ENCODE data around the gene RASSF6. TPM values are rescaled to one million over a fixed set of nuclear protein-coding genes. Genes with fewer than 3 reads are reported as not detected.

Gene RASSF6
- total and polyA plus RNA-seq, 3 experiments from 2014 or later: not detected

- peaks cover 4 to 7% of the 10 kb centered on the region in 2 donors for H3K27me3 Mint-ChIP-seq
- H3K4me1 ChIP-seq (ENCODE audit: insufficient read depth, low read length): no peaks in the 10 kb centered on the region
- H3K27ac ChIP-seq (ENCODE audit: low read depth, low read length): no peak overlapping the region
- H3K4me1 Mint-ChIP-seq: no peaks in the 10 kb centered on the region
- H3K36me3 ChIP-seq (ENCODE audit: insufficient read depth, low read length): no peaks in the 10 kb centered on the region
- peaks cover 0 to 3% (median 0%) of the 10 kb centered on the region in 5 donors for H3K9me3 Mint-ChIP-seq
- no peak overlapping the region for H3K4me3 Mint-ChIP-seq
- peaks cover 0 to 1% (median 0%) of the 10 kb centered on the region in 3 donors for H3K36me3 Mint-ChIP-seq
- CTCF ChIA-PET: no interaction called here
- no peak overlapping the region for H3K4me3 ChIP-seq (ENCODE audit: low read length)
- no peak for DNase-seq
- no peaks in the 10 kb centered on the region for H3K9me3 ChIP-seq (ENCODE audit: low read length)
- H3K27ac Mint-ChIP-seq: no peak overlapping the region
- no peaks in the 10 kb centered on the region for H3K27me3 ChIP-seq (ENCODE audit: insufficient read depth, low read length, poor library complexity, severe bottlenecking)
- POLR2A ChIA-PET: no interaction called here
Observed at GRCh38 chr4:73539386-73539785, 80.8 kb downstream of the RASSF6 start.

GRCh38 chr4:73538162-73538561 is 82.1 kb downstream of the RASSF6 start:
- Mint-ChIP-seq H3K4me1 (no peaks in the 10 kb centered on the region), H3K4me3 (no peak overlapping the region), H3K27me3 (peaks cover 2 to 7% of the 10 kb centered on the region in 2 donors), H3K9me3 (peaks cover 0 to 3% (median 0%) of the 10 kb centered on the region in 5 donors), H3K27ac (no peak overlapping the region), H3K36me3 (peaks cover 0 to 1% (median 0%) of the 10 kb centered on the region in 3 donors)
- Histone ChIP-seq H3K4me1 (ENCODE audit: insufficient read depth, low read length) (no peaks in the 10 kb centered on the region), H3K36me3 (ENCODE audit: insufficient read depth, low read length) (no peaks in the 10 kb centered on the region), H3K4me3 (ENCODE audit: low read length) (no peak overlapping the region), H3K27ac (ENCODE audit: low read depth, low read length) (no peak overlapping the region), H3K9me3 (ENCODE audit: low read length) (no peaks in the 10 kb centered on the region), H3K27me3 (ENCODE audit: insufficient read depth, low read length, poor library complexity, severe bottlenecking) (no peaks in the 10 kb centered on the region)
- no peak for DNase-seq
- ChIA-PET CTCF (no interaction called here), POLR2A (no interaction called here)

GRCh38 chr4:73533515-73534422 is 86.5 kb downstream of the RASSF6 start:
- no peak overlapping the region for H3K4me3 ChIP-seq (ENCODE audit: low read length)
- DNase-seq: no peak
- peaks cover 0 to 3% (median 0%) of the 10 kb centered on the region in 5 donors for H3K9me3 Mint-ChIP-seq
- H3K27ac ChIP-seq (ENCODE audit: low read depth, low read length): no peak overlapping the region
- H3K4me1 Mint-ChIP-seq: no peaks in the 10 kb centered on the region
- no peaks in the 10 kb centered on the region for H3K36me3 ChIP-seq (ENCODE audit: insufficient read depth, low read length)
- no peaks in the 10 kb centered on the region for H3K36me3 Mint-ChIP-seq
- no peak overlapping the region for H3K4me3 Mint-ChIP-seq
- peaks cover 0 to 4% of the 10 kb centered on the region in 2 donors for H3K27me3 Mint-ChIP-seq
- no peak overlapping the region for H3K27ac Mint-ChIP-seq
- H3K27me3 ChIP-seq (ENCODE audit: insufficient read depth, low read length, poor library complexity, severe bottlenecking): no peaks in the 10 kb centered on the region
- ChIA-PET POLR2A (no interaction called here), CTCF (no interaction called here)
- H3K4me1 ChIP-seq (ENCODE audit: insufficient read depth, low read length): no peaks in the 10 kb centered on the region
- H3K9me3 ChIP-seq (ENCODE audit: low read length): no peaks in the 10 kb centered on the region

GRCh38 chr4:73528171-73528570 is 92.1 kb downstream of the RASSF6 start:
- H3K36me3 Mint-ChIP-seq: no peaks in the 10 kb centered on the region
- H3K27me3 ChIP-seq (ENCODE audit: insufficient read depth, low read length, poor library complexity, severe bottlenecking): no peaks in the 10 kb centered on the region
- H3K27ac Mint-ChIP-seq: peak overlapping the region in 1 of 8 donors; percentile 4
- no peaks in the 10 kb centered on the region for H3K4me1 Mint-ChIP-seq
- no peak overlapping the region for H3K4me3 ChIP-seq (ENCODE audit: low read length)
- no peaks in the 10 kb centered on the region for H3K4me1 ChIP-seq (ENCODE audit: insufficient read depth, low read length)
- no peak overlapping the region for H3K4me3 Mint-ChIP-seq
- H3K36me3 ChIP-seq (ENCODE audit: insufficient read depth, low read length): no peaks in the 10 kb centered on the region
- H3K9me3 Mint-ChIP-seq: no peaks in the 10 kb centered on the region
- no peak for DNase-seq
- ChIA-PET CTCF (no interaction called here), POLR2A (no interaction called here)
- H3K27ac ChIP-seq (ENCODE audit: low read depth, low read length): no peak overlapping the region
- no peaks in the 10 kb centered on the region for H3K27me3 Mint-ChIP-seq
- no peaks in the 10 kb centered on the region for H3K9me3 ChIP-seq (ENCODE audit: low read length)

- H3K27ac ChIP-seq (ENCODE audit: low read depth, low read length): no peak overlapping the region
- no peaks in the 10 kb centered on the region for H3K36me3 ChIP-seq (ENCODE audit: insufficient read depth, low read length)
- no peaks in the 10 kb centered on the region for H3K27me3 Mint-ChIP-seq
- H3K4me1 ChIP-seq (ENCODE audit: insufficient read depth, low read length): no peaks in the 10 kb centered on the region
- no peak for DNase-seq
- no peaks in the 10 kb centered on the region for H3K36me3 Mint-ChIP-seq
- no peak overlapping the region for H3K4me3 ChIP-seq (ENCODE audit: low read length)
- H3K9me3 Mint-ChIP-seq: no peaks in the 10 kb centered on the region
- no peak overlapping the region for H3K4me3 Mint-ChIP-seq
- POLR2A ChIA-PET: interaction anchor here (0.6 kb wide), 1 partner anchor 1049 kb away, joined by 4 read pairs; no protein-coding TSS in a partner anchor
- no peak overlapping the region for H3K27ac Mint-ChIP-seq
- CTCF ChIA-PET: no interaction called here
- H3K27me3 ChIP-seq (ENCODE audit: insufficient read depth, low read length, poor library complexity, severe bottlenecking): no peaks in the 10 kb centered on the region
- no peaks in the 10 kb centered on the region for H3K9me3 ChIP-seq (ENCODE audit: low read length)
- H3K4me1 Mint-ChIP-seq: no peaks in the 10 kb centered on the region
Observed at GRCh38 chr4:73527196-73527595, 93.0 kb downstream of the RASSF6 start.

GRCh38 chr4:73525611-73526010 is 94.6 kb downstream of the RASSF6 start:
- no peaks in the 10 kb centered on the region for H3K27me3 Mint-ChIP-seq
- ChIA-PET POLR2A (no interaction called here), CTCF (no interaction called here)
- H3K4me1 ChIP-seq (ENCODE audit: insufficient read depth, low read length): no peaks in the 10 kb centered on the region
- H3K4me3 Mint-ChIP-seq: no peak overlapping the region
- DNase-seq: no peak
- H3K9me3 ChIP-seq (ENCODE audit: low read length): no peaks in the 10 kb centered on the region
- H3K36me3 Mint-ChIP-seq: no peaks in the 10 kb centered on the region
- no peak overlapping the region for H3K27ac ChIP-seq (ENCODE audit: low read depth, low read length)
- H3K36me3 ChIP-seq (ENCODE audit: insufficient read depth, low read length): no peaks in the 10 kb centered on the region
- H3K9me3 Mint-ChIP-seq: no peaks in the 10 kb centered on the region
- no peaks in the 10 kb centered on the region for H3K27me3 ChIP-seq (ENCODE audit: insufficient read depth, low read length, poor library complexity, severe bottlenecking)
- no peak overlapping the region for H3K27ac Mint-ChIP-seq
- no peak overlapping the region for H3K4me3 ChIP-seq (ENCODE audit: low read length)
- no peaks in the 10 kb centered on the region for H3K4me1 Mint-ChIP-seq

- POLR2A ChIA-PET: no interaction called here
- CTCF ChIA-PET: no interaction called here
- no peak overlapping the region for H3K27ac Mint-ChIP-seq
- no peak for DNase-seq
- no peak overlapping the region for H3K27ac ChIP-seq (ENCODE audit: low read depth, low read length)
- H3K9me3 ChIP-seq (ENCODE audit: low read length): no peaks in the 10 kb centered on the region
- H3K36me3 ChIP-seq (ENCODE audit: insufficient read depth, low read length): no peaks in the 10 kb centered on the region
- no peaks in the 10 kb centered on the region for H3K27me3 ChIP-seq (ENCODE audit: insufficient read depth, low read length, poor library complexity, severe bottlenecking)
- no peak overlapping the region for H3K4me3 Mint-ChIP-seq
- no peaks in the 10 kb centered on the region for H3K36me3 Mint-ChIP-seq
- no peaks in the 10 kb centered on the region for H3K4me1 ChIP-seq (ENCODE audit: insufficient read depth, low read length)
- no peaks in the 10 kb centered on the region for H3K27me3 Mint-ChIP-seq
- H3K9me3 Mint-ChIP-seq: no peaks in the 10 kb centered on the region
- no peaks in the 10 kb centered on the region for H3K4me1 Mint-ChIP-seq
- no peak overlapping the region for H3K4me3 ChIP-seq (ENCODE audit: low read length)
Observed at GRCh38 chr4:73523126-73523525, 97.1 kb downstream of the RASSF6 start.
